HG03342 (cell line): ENCODE measurements around the gene MATN1.

Experiments used
- ATAC-seq: cut with Tn5 transposase; IDR thresholded peaks from one replicate; pipeline ENCODE4 v1.9.1; 2021; ENCODE audit warnings: mild to moderate bottlenecking, moderate library complexity; ENCODE audit not compliant: unreplicated experiment

Gene MATN1

DNA sequence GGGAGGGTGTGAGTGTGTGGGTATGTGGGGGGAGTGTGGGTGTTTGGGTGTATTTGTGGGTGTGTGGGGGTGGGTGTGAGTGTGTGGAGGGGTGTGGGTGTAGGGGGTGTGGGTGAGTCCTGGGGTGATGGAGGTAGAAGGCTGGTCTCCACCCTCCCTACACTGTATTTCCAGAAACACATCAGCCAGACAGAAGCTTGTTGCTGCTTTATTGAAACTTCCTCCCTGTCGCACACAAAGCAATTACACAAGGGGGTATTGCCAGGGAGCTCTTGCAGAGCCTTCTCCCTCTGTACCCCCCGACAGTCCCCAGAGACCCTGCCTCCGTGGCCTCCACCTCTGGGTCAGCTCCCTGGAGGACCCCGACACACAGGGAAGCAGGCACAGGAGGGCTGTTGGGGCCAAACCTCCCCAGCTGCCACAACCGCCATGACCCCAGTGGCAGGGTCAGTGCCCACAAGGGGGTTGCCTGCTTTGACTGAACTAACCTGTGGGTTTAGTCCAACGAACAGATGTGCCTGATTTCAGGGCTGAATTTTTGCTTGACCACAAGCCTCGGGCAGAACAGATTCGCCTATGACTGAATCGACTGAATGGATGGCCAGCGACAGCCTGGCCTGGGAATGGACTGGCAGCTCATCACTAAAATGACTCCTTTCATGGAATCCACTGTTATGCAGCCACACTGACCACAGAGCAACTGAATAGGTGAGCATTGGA is 9.1 kb upstream of the MATN1 start:
- ATAC-seq: no peak

DNA sequence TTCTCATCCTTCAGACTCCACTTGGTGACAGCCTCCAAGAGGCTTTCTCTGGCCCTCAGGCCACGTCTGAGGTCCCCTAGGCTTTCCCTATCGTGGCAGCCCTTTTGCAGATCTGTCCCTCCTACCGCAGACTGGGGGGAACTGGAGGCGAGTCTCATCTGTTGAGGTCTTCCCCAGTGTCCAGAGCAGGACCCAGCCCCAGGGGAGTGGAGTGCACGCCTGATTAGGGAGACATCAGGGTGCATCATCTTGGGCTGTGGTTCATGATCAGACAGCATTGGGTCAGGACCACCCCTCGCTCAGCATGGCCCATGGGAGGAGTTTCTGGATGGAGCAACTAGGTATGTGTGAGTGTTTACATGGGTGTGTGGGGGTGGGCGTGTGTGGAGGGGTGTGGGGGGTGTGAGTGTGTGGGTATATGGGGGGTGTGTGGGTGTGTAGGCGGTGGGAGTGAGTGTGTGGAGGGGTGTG is 8.5 kb upstream of the MATN1 start:
- ATAC-seq: no peak

DNA sequence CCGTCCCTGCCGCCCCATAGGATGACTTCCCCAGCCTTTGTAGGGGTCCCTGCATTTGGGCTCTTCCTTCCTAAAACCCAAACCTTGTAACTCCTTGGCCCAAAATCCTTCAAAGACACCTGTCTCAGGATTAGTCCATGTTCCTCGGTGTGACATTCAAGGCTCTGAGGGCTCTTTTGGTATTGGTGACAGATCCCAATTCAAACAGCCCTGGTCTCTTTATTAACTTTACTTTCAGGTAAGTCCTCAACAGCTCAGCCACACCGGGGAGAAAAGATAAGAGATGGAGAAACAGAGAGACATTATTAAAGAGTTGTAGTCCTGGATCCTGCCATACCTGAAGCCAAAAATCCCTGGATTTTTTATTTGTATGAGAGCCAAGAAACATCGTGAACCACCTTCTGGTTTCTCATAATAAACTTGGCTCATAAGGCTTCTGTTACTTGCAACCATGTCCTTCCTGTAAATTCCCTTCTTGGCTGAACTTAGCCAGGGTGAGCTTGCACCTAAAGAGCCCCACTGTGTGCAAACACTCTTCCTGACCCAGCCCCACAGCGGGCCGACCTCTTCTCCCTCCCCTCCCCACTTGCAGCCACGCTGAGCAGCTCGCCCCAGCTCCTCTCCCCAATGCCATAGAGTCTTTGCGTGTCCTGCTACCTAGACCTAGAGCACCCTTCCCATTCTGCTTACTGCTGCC is 7.9 kb upstream of the MATN1 start:
- ATAC-seq: no peak

DNA sequence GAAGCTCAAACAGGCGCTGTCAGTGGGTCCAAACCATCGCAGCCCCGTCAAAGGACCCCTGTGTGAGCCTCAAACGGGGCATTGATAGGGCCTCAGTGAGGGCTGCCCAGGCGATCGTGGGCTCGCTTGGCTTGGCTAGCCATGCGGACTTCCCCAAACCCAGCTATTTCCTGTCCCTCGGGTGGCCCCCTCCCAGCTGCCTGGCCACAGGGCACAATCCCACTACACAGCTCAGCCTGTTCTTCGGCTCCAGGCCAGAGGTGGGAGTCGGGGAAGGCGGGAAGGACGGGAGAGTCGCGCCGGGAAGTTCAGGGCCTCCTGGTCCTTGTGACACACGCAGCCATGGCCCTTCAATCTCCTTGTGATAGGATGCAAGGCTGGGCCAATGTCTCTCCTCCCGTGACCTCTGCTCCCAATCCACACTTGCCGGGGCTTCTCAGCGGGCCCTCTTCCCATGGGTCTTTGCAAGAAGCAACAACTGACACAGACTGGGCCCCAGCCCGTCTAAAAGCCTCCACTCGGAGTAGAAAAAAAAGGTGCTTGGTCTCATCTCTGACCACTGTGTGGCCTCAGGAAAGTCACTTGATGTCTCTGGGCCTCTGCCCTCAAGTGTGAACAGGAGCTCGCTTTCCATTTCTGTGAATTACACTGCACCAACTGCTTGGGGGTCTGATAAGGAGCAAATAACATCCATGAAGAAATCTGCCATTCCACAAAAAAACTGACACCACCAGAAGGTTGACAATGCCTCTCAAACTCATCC is 7.1 kb upstream of the MATN1 start:
- no peak for ATAC-seq

DNA sequence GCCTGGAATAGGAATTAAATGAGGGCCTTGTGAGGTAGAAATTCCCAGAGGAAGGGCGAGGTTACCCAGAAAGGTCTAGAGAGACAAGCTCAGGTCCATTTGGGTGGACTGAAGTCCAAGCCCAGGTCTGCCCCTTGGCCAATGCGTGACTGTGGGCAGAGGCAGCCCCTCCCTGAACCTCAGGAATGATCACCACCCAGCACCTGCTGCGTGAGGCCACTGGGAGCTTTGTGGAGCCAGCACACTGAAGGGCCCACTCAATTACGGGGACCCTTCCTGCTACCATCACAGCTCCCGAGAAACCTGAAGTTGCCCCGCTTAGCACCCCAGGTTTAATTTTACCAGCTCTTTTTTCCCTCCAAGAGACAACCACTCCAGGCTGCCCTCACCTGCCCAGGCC is 6.5 kb upstream of the MATN1 start:
- ATAC-seq: no peak

DNA sequence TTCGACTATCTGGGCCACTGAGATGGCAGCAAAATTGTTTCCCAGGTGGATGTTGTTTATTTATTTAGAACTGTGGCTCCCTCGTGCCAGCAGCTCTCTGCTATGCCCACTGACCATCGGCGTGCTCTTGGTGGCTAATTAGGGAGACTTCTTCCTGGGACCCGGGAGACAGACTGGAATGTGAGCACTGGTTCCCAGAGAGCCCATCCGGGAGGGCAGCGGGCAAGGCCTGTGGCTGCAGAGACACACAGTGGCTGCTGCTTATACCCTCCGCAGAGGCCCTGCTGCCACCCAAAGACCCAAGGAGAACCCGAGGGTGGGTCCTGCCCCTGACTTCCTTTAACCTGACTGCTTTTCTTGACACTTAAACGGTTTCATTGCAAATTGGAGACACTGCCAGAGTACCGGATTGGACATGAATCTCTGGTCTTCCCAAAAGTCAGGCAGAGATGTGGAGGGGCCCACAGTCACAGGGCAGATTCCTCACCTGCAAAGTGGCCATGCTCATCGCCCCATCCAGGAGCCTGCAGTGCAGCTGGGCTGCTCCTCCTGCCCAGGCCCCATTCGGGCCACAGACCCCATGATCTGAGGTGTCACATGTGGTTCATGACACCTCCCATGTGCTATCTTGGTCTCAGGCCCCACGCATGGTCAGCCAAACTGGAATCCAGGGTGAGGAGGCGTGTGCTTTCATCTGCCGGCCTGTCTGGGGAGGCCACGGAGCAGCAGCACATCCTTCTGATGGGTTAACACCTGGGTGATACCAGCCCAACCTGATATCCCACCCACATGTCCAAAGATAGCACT is 5.7 kb upstream of the MATN1 start:
- ATAC-seq: no peak

DNA sequence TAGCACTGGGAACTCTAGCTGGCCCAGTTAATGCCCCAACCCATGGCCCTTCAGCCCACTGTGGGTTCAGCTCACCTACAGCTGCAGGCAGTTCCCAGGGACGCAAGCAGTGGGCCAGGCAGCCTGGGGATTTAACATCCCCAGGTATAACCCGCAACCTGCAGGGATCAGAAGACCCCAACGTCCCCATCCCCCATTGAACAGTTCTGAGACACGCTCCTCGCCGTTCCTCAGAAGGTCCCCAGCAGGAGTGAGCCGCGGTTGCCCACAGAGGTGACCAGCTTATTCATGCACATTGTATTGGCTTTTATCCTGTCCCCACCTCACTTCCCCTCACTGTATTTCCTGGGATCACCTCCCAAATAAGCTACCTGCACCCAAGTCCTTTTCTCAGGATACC is 5.0 kb upstream of the MATN1 start:
- ATAC-seq: no peak

DNA sequence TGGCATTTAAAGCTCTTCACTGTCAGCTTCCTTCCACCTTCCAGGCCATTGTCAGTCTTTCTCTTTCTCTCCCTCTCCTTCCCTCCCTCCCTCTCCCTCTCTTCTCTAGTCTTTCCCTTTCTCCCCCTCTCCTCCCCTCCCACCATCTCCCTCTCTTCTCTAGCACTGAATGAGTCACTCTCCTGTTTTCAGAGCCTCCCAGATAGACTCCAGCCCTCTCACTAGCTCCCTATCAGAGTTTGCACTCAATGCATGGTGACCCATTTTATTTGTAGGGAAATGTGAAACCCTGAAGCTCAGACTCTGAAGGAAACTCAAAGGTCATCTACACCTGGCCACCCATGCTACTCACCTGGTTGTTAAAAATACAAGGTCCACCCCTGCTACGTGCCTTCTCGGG is 4.4 kb upstream of the MATN1 start:
- ATAC-seq: no peak

DNA sequence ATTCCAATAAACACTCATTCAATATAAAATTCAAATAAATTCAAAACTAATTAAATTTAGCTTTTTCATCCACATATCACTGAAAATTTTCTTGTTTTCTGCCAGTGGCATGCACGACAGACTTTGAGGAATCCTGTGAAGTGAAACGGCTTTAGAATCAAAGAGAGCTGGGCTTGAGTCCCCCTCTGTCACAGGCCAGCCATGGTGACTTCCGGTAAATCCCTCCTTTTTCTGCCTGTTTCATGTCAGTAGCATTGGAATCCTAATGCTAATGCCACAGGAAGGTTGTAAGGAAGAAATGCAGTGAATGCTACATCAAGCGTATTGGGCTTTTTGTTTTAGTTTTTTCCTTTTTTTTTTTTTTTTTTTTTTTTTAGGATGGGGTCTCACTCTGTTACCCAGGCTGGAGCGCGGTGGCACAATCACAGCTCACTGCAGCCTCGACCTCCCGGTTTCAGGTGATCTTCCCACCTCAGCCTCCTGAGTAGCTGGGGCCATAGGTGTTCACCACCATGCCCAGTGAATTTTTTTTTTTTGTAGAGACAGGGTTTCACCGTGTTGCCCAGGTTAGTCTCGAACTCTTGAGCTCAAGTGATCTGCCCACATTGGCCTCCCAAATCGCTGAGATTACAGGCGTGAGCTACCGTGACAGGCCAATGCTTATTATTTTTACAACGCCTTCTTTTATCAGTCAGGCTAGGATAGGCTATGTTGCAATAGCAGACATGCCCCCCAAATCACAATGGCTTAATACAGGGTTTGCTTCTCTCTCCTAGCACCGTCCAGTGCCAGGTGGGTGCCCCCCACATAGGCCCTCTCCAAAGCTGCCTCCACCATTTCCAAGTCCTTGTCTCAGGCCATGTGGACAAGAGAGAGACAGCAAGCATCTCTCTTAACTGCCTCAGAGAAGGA is 3.6 kb upstream of the MATN1 start:
- no peak for ATAC-seq

DNA sequence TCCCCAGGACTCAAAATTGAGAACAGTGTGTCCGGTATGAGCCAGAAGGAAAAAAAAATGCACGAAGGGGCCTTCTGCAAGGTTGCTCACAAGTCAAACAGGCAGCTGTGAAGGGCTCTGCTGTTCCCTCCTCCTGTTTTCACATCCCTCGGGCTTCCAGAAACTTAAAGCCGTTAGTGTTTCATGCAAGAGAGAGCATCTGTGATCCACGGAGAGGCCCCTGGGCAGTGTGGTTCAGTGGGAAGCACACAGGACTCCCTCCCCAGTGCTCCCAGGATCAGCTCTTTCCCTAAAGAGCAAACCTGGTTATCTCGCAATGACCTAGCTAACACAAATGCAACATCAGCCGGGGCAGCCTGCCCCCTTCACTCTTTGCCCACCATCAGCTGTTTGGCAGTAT is 2.9 kb upstream of the MATN1 start:
- ATAC-seq: no peak

DNA sequence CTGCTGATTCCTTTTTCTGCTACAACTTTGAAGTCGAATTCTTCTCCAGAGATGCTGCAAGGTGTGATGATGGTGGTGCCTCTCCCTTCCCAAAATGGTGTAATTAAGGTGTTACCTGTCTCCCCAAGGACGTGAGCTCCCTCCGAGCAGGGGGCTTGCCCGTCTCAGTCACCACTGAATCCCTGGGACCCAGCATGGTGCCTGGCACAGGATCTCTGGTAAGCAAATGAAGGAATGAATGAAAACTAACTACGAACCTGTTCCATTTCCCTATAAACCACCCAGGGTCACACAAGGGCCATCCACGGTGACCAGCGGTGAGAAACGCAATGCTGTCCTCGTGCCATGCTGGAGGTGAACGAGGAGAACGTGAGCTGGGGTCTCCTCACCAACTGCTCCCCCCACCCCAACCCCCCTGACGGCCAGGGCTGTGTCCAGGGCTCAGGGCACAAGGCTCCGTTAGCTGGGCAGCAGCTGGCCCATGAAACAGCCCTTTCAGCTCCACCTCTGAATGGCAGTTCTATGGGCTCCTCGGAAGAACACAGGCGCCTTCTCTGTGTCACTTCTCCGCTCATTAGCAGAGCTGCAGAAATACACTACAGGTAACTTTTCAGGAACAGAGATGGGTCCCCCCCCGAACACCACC is 2.2 kb upstream of the MATN1 start:
- no peak for ATAC-seq

DNA sequence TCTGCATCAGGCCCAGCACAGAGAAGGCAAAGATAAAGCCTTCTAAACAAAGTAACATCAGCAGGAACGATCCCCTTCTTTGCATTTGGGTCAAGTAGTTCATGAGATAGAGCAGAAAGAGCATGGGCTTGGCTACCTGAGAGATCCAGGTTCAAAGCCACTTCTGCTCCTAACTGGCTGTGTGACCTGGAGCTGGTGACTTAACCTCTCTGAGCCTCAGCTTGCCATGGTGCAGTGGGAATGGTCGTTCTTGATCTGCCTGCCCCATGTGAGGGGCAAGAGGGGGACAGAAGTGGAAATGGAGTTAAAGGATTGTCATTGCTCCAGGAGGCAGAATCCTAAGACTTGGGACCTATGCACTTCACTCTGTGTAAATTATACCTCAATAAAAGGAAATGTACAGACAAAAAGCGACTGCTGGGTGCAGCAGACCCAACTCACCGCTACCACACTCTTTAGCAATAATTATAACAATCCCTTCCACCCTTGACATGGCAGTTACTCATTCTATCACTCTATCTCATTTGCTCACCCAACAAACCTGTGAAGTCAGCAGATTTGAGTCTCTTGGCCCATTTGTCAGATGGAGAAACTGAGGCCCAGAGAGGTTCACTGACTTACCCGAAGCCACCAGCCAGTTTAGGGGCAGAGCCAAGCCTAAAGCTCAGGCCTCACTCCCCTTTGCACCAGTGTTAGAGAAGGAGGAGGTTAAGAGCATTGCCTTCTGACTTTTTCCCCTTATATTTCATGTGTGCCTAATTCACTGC is 1.5 kb upstream of the MATN1 start:
- no peak for ATAC-seq

DNA sequence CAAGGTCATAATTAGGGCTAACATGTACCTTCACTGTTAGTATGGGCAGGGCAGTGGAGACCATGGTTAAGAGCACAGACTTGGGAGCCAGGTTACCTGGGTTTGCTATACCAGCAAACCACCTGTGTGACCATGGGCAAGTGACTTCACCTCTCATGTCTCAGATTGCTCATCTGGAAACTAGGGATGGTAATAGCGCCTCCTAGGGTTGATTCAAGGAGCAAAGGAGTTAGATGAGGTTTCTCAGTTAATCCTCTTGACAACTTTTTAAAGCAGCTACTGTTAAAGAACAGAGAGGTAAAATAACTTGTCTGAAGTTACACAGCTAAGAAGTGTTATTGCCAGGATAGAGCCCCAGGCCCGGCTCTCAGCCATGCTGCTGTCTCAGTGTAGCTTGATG is 790 bp upstream of the MATN1 start:
- no peak for ATAC-seq

DNA sequence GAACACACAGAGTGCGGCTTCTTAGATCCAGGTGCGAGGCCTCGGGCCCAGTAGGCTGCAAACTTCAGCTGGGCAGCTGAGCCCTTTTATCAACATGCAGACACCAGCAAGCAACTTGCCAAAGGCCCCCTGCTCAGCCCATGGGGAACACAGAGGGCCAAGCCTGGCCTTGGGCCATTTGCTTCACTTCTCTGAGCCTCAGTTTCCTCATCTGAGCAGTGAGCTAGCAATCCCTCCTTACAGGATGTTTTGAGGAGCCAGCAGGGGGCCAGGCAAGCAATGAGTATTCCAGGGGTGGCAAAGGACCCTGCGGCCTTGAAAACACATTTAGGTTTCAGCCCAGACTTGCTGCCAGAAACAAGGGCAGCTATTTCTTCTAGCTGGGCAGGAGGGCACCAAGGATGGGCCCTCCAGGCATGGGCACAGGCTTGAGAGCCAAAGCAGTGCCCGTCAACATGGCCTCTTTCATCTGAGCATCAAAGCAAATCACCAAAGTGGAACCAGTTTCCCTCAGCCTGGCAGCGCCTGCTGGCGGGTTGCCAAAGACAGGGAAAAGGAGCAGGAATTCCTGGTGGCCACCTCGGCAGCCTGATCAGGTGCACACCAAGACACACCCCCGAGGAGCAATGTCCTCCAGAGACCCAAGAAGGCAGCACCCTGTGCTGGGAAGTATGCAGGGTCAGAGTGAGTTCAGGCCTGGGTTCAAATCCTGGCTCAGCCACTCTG is 1.4 kb downstream of the MATN1 start:
- ATAC-seq: no peak

DNA sequence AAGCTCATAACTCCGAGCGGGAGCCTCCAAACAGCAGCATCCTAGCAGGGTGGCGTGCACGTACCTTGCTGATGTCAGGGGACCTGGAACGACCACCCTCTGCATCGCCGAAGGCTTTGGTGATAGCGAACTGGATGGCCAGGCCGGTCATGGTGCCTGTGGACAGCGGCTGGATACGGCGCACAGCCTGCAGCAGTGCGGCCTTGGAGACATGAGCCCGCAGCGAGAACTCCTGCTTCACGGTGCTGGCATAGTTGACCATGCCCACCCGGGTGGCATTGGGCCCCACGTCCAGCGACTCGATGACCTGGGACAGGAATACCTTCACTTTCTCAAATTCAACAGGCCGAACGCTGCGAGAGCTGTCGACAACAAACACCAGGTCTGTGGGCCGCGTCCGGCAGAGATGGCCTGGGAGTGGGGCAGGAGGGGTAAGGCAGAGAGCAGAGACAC is 2.0 kb downstream of the MATN1 start:
- ATAC-seq: no peak

DNA sequence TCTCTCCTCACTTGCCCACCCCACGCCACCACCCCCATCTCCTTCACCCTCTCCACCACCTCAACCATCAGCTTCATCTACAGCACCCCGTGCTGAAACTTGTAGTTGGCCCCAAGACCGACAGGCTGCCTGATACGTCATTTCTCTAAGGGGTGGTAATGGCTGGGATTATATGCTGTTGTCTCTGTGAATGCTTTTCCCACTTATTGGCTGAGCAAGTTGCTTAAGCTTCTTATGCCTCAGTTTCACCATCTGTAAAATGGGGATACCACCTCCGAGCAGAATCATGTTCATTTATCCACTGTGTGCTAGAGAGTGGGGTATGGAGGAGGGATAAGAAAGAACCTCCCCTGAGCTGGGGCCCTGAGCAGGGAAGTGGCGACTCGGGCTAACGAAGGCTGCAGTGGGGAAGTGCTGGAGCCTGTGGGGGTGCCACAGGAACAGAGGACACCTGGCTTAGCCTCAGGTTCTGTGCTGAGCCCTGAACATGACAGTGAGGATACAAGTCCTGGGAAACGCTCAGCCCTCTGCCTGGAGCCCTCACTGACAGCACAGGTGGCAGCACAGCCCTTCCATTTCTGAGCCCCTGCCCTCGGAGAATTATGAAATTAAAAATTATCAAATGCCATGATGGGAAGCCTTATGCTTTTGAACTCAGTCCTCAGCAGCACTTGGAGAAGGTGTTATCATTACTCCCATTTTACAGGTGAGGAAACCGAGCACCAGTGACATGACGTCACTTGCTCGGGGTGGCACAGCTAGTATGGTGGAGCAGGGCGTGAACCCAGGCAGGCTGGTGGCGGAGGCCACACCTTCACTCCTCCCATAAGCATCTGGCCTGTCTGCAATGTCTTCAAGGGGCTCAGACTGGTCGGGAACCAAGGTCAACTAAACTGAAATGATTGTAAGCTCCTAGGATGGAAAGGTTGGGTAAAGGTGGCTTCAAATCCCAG is 2.8 kb downstream of the MATN1 start:
- ATAC-seq: no peak
